GM08714 (cell line): ENCODE data around the gene CTNND2.
"Not testable (repeated sequence)": the region's sequence is repeated elsewhere in the genome, so short reads cannot be mapped to it uniquely, and the experiment has no call there.

Experiments used
- H3K4me3 ChIP-seq: fragments of 200-500 bp; sonication (Bioruptor generic); 2 replicates; pipeline ENCODE4 v1.5.1; 2014; ENCODE audit warnings: mild to moderate bottlenecking, low read length, inconsistent platforms
- ZNF274 ChIP-seq: IDR thresholded peaks from 2 replicates; pipeline ENCODE4 v1.6.1; 2012; ENCODE audit warnings: mild to moderate bottlenecking, low read depth, low read length

The CTNND2 gene

DNA sequence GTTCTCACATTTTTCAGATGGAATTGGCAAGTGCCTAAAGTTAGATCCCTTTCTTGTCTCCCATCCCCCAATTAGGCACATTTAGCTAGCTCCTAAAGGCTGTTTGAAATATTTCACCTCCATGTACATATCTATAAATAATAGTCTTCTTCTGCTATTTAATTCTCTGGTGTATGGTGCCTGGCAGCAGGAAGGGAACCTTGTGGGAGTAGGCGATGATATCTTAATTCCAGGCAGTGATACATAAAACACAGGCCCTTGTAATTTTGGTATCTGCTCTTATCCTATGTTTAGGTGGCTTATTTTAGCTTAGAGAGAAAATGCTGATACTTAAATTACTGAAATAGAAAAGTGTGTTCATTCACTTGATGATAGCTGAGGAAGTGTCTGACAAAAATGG is 880.3 kb downstream of the CTNND2 start:
- no peak overlapping the region for H3K4me3 ChIP-seq
- TF ChIP-seq ZNF274 = no peak

DNA sequence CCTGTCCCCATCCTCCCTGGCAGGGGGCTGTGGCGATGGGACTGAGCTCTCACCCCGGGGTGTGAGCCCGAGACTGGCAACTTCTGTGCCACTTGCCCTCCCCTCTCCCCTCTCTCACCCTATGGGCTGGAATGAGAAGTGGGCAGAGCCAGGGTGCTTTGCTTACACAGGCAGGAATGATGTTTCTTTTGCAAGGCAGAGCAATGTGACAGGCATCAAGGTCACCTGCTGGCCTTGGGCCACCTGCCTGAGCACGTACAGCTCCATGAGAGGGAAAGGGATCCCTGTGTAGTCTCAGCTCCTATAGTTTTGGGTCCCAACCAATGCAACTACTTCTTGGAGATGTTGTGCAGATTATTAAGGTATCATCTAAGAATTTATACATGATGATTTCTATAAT is 890.5 kb downstream of the CTNND2 start:
- H3K4me3 ChIP-seq = no peak overlapping the region
- TF ChIP-seq ZNF274 = no peak

GRCh38 chr5:11012295-11012694 is 892.0 kb downstream of the CTNND2 start:
- no peak overlapping the region for H3K4me3 ChIP-seq
- TF ChIP-seq ZNF274 = no peak

DNA sequence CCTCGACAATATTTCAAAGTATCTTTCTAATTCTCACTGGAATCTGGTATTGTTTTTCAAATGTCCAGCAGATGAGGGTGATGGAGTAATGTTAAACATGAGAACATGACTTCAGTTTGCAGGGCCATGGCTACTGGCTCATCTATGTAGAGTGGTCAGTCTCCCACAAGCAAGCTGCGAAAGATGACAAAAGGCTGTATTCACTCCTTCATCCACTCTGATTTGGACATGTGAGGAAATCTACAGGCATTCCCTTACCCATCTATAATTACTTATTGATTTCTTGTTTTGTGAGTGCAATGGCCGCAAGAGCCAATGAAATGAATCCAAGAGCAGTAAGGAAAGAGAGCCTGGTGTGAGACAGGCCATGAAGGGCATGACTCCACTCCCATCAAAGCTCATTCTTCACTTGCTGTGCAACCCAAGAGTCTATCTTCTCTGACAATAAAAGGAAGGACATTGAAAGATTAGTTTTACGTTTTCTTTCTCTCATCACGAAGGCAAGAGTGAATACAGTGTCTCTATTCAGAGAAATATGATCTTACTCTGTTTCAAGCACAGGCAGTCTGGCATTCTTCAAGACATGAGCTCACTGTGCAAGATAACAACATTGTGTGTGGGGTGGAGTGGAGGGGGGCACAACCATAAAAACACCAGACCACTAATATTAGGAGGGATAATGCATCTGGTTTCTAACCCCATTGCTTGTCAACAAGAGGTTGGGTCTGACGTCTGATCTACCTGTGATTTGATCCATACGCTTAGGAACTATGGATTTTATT is 893.6 kb downstream of the CTNND2 start:
- H3K4me3 ChIP-seq = no peak overlapping the region
- TF ChIP-seq ZNF274 = no peak

- no peak for TF ChIP-seq ZNF274
These were observed 894.7 kb downstream of the CTNND2 start for GRCh38 chr5:11009576-11009975.

DNA sequence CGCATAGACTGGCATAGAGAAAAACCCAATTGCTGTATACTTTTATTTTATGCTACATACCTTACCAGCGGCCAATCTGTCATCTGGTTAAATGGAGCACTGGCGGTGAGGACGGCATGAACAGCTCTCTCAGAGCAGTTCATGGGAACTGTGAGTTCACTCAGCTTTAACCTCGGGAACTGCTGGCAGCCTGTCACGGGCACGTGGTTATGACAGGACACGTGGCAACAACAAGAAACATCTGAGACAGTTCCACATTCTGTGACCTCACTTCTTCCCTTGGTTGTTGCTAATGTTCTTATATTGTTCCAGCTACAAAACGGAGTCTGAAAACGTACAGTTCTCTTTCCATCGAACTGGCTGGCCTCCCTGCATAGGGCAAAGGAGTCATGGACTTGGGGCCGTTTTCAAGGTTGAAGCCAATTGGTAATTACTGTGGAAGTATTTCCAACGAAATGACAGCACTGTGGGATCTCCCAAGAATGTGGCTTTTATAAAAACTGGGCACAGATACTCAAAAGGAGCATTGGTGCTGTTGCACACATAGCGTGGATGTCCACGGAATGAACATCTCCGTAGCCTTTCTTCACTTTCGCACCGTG is 896.9 kb downstream of the CTNND2 start:
- no peak overlapping the region for H3K4me3 ChIP-seq
- TF ChIP-seq ZNF274 = no peak

More at GRCh38 chr5:11009576-11009975, 894.7 kb downstream of the CTNND2 start:
- H3K4me3 ChIP-seq = no peak overlapping the region

GRCh38 chr5:11004523-11004922 is 899.7 kb downstream of the CTNND2 start:
- not testable (repeated sequence) for H3K4me3 ChIP-seq

DNA sequence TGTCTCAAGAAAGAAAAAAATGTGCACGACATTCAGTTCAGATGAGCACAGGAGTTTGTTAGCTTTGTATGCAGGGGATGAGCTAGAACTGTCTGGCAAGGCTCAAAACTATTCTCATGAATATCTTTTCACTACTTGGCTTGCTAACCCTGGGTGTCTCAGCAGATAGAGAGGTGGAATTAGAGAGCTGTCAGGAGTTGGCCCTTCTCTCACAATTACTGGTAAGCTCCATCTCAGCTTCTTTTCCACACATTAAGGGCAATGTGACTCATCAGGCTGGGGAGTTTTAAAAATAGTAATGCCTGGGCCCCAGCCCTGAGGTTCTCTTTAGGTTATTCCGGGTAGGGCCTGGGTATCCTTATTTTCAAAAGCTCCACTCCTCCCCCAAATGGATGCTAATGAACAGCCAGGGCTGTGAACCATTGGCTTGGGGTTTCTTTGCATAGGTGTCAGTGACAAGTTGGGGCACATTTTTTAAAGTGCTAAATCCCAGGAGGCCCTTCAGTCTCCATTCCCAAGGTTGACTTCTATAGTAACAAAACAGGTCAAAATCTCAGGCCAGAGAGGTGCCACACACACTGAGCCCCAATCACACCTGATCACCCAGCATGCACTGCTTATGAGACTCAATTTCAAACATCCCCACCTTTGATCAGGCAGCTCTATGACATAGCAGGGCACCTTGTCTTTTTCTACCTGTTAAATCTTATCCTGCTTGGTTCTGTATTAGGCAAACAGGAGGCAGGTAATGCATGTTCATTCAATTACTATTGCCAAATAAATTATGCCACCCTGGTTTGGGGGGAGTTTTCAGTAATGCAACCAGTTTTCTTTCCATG is 903.5 kb downstream of the CTNND2 start:
- TF ChIP-seq ZNF274 = no peak
- no peak overlapping the region for H3K4me3 ChIP-seq

GRCh38 chr5:10999714-11000113 is 904.5 kb downstream of the CTNND2 start:
- no peak overlapping the region for H3K4me3 ChIP-seq
- TF ChIP-seq ZNF274 = no peak

GRCh38 chr5:10995891-10996290 is 908.4 kb downstream of the CTNND2 start:
- TF ChIP-seq ZNF274 = no peak

DNA sequence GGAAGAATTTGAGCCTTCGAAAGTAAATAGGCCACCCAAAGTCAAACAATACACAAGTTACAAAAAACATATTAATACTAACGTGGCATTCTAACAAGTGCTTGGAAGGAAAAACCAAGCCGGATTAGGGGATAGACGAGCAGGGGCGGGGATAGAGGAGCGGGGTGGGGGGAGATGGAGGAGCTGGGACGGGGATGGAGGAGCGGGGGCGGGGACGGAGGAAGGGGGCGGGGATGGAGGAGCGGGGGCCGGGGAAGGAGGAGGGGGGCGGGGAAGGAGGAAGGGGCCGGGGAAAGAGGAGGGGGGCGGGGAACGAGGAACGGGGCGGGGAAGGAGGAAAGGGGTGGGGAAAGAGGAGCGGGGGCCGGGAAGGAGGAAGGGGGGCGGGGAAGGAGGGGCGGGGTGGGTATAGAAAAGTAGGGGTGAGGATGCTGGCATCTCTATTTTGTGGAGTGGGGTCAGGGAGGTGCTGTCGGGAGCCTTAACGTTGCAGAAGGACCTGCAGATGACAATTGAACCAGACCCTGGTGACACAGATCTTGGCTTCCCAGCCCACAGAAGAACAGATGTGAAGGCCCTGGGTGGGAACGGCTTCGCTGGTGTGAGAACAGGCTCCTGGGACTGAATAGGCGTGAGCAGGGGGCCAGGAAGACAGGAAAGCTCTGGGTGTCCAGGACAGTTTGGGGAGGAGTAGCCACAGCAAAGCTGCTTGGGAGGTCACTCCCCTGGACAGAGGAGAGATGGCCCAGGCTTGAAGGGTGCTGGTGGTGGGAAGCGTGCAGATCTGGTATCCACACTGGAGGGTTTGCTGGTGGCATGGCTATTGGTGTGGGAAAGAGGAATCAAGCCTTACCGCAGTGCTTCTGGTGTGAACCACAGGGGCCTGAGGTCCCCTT is 909.9 kb downstream of the CTNND2 start:
- H3K4me3 ChIP-seq = no peak overlapping the region
- TF ChIP-seq ZNF274 = no peak

More at GRCh38 chr5:10995891-10996290, 908.4 kb downstream of the CTNND2 start:
- no peak overlapping the region for H3K4me3 ChIP-seq

DNA sequence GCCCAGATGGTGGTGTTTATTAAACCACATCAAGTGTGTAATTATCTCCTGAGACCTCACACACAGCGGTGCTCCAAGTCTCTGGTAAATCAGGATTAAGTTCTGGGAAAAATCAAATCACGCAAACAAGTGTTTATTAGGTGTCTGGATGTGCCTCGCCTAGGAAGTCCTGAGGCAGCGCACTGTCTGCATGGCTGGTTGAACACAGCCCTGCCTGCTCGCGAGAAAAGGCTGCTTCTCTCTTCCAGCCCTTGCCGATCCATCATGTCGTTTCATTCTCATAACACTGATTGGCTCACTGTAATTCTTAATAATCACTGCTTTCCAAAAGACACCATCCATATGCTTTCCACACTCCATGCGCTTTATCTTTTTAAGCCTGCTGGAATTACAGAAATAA is 913.6 kb downstream of the CTNND2 start:
- no peak for TF ChIP-seq ZNF274
- no peak overlapping the region for H3K4me3 ChIP-seq

DNA sequence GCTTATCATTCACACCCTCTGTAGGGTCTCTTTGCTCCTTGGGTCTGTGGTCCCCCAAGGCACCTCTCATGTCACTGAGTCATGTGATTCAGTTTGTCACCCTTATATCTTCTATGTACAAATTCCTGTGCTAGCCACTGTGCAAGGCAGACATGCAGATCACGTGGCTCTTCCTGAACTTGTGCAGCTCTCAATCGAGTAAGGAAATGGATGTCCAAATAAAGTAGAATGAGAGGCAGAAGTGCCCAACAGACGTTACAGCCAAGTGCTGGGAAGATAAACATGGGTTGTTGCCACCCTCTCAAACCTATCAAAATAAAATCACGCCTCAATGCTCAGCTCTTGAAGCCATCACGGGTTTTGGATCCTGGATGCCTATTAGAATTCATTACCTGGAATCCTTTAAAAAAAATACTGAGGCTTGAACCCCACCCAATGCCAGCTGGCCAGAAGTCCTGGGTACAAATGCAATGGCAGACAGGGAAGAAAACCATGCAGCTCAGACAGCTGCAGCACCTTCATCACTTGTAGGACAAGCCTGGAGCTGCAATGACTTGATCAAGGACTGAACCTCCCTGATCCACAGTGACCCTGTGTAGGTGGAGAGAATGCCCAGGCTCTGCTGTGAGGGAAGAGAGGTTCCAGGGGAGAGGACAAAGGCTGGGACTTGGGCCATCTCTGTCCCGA is 914.5 kb downstream of the CTNND2 start:
- TF ChIP-seq ZNF274 = no peak
- H3K4me3 ChIP-seq = no peak overlapping the region

GRCh38 chr5:10988622-10989021 is 915.6 kb downstream of the CTNND2 start:
- no peak overlapping the region for H3K4me3 ChIP-seq
- TF ChIP-seq ZNF274 = no peak
